Measurements from ENCODE around the gene CARNS1. TPM values are rescaled to one million over a fixed set of nuclear protein-coding genes. Genes with fewer than 3 reads are reported as not detected.

Gene CARNS1
- total RNA-seq, 1 experiment from 2014 or later: 1.1 TPM

GRCh38 chr11:67469508-67469811 is 54.0 kb downstream of the CARNS1 start:
- Mint-ChIP-seq H3K9me3 (no peaks in the 10 kb centered on the region), H3K36me3 (ENCODE audit: insufficient read depth in 1 of 3, low read depth in 3 of 3) (peaks cover 0 to 4% (median 0%) of the 10 kb centered on the region in 3 experiments; a peak in 2 of 7 replicates), H3K4me3 (peak overlapping the region; percentile 74 to 87), H3K4me1 (peaks cover 16 to 21% of the 10 kb centered on the region in 2 experiments), H3K27me3 (ENCODE audit: low read depth) (peaks cover 9% of the 10 kb centered on the region), H3K27ac (peak overlapping the region in 1 of 3 experiments; percentile 64; a peak in 1 of 7 replicates)
- H3K4me2 ChIP-seq (ENCODE audit: insufficient read depth, insufficient read length, low read length): peak overlapping the region; percentile 49
- H2BK12ac ChIP-seq (ENCODE audit: insufficient read length, low read depth, low read length): no peak overlapping the region
- no peak for TF ChIP-seq CTCF (conservative IDR thresholded peaks at IDR 0.05)
- H3K14ac ChIP-seq (ENCODE audit: insufficient read depth, low read length): peak overlapping the region; percentile 78; the same call in 1 of the 2 replicates
- H2BK15ac ChIP-seq (ENCODE audit: low read depth, low read length): no peak overlapping the region
- no peak overlapping the region for H3T11ph ChIP-seq (ENCODE audit: low read length)
- no peaks in the 10 kb centered on the region for H3K9me3 ChIP-seq (ENCODE audit: control insufficient read depth, low read depth, low read length)
- no CpG with 5 or more reads among the region's 9 CpGs for WGBS (ENCODE audit: extremely low coverage, insufficient read length, low lambda C conversion rate)
- peaks cover 10% of the 10 kb centered on the region for H3K23me2 ChIP-seq (ENCODE audit: insufficient read length, low read depth, low read length, poor library complexity, severe bottlenecking)
- no peak overlapping the region for H2BK5ac ChIP-seq (ENCODE audit: insufficient read length, low read length)
- no peak overlapping the region for H3K23ac ChIP-seq (ENCODE audit: insufficient read length, low read depth, low read length)
- no peak for DNase-seq
- no peaks in the 10 kb centered on the region for H4K20me1 ChIP-seq (ENCODE audit: control insufficient read depth, insufficient read depth, insufficient read length)
- no peak overlapping the region for H3K56ac ChIP-seq (ENCODE audit: insufficient read length, low read depth, low read length)
- no peak overlapping the region for H2BK20ac ChIP-seq (ENCODE audit: low read depth, low read length, poor library complexity, severe bottlenecking)
- H3K4ac ChIP-seq (ENCODE audit: low read depth, low read length): no peak overlapping the region
- H2BK120ac ChIP-seq (ENCODE audit: low read depth, low read length, poor library complexity, severe bottlenecking): no peak overlapping the region
- H4K8ac ChIP-seq (replicated peaks; ENCODE audit: insufficient read length, low read depth, low read length): no peak overlapping the region
- H3K9ac ChIP-seq (ENCODE audit: extremely low read depth, insufficient read length, low read length): no peak overlapping the region
- H3K79me2 ChIP-seq (ENCODE audit: insufficient read depth, low read length): no peaks in the 10 kb centered on the region
- no peak overlapping the region for H4K5ac ChIP-seq (ENCODE audit: insufficient read length, low read depth, low read length)
- no peak overlapping the region for H3K27ac ChIP-seq (ENCODE audit: insufficient read length, low read depth, low read length)
- H2AK5ac ChIP-seq (ENCODE audit: insufficient read length, low read length): no peak overlapping the region
- no peaks in the 10 kb centered on the region for H3K79me1 ChIP-seq (ENCODE audit: insufficient read depth, low read depth, low read length, poor library complexity, severe bottlenecking)
- peaks cover 3% of the 10 kb centered on the region; the same call in 1 of the 2 replicates for H3K27me3 ChIP-seq (ENCODE audit: insufficient read depth, low read length)
- no peak overlapping the region for H2AFZ ChIP-seq (ENCODE audit: low read length)
- no peak overlapping the region for H4K91ac ChIP-seq (ENCODE audit: insufficient read length, low read depth, low read length)
- no peaks in the 10 kb centered on the region; the same call in 1 of the 2 replicates for H3K4me1 ChIP-seq (ENCODE audit: insufficient read depth, low read length)
- H3K18ac ChIP-seq (ENCODE audit: insufficient read length, low read depth, low read length): peak overlapping the region; percentile 84
